ENCODE results near the gene TAOK2.

TAOK2 gene

GRCh38 chr16:30003670-30004423, 30.2 kb downstream of the TAOK2 start:
- no peak overlapping the region for H2BK5ac ChIP-seq (ENCODE audit: low read depth, low read length, poor library complexity, severe bottlenecking)
- no peak overlapping the region for H3K4me2 ChIP-seq (ENCODE audit: low read length, poor library complexity, severe bottlenecking)
- H2AFZ ChIP-seq (ENCODE audit: low read depth, low read length), result no peak overlapping the region
- no peak overlapping the region for H2BK15ac ChIP-seq (ENCODE audit: low read depth, poor library complexity, severe bottlenecking)
- H3K27me3 ChIP-seq (ENCODE audit: control insufficient read depth in 1 of 2, insufficient read depth in 1 of 2, low read length in 2 of 2), result peaks cover 0 to 17% of the 10 kb centered on the region in 2 experiments
- H3K14ac ChIP-seq (ENCODE audit: low read length in 2 of 2), result no peak overlapping the region
- no peak overlapping the region for H3K27ac ChIP-seq (ENCODE audit: low read length, poor library complexity, severe bottlenecking)
- no peak for DNase-seq
- H3K18ac ChIP-seq (ENCODE audit: low read depth in 1 of 2, low read length in 2 of 2), result no peak overlapping the region
- H3K9me3 ChIP-seq (ENCODE audit: control insufficient read depth, low read length), result no peaks in the 10 kb centered on the region
- H3K79me1 ChIP-seq (replicated peaks; ENCODE audit: low read length, poor library complexity, severe bottlenecking), result peaks cover 24% of the 10 kb centered on the region
- H4K8ac ChIP-seq (ENCODE audit: low read length), result no peak overlapping the region
- no peak overlapping the region for H3K23ac ChIP-seq (ENCODE audit: low read length in 2 of 2)
- peaks cover 33 to 72% of the 10 kb centered on the region in 2 experiments for H3K36me3 ChIP-seq (ENCODE audit: control insufficient read depth in 1 of 2, insufficient read depth in 2 of 2, low read depth in 1 of 2, low read length in 2 of 2)
- H2BK120ac ChIP-seq (ENCODE audit: low read depth, low read length), result no peak overlapping the region
- 95% methylated on average over 14 of the region's 17 CpGs for WGBS
- H2BK12ac ChIP-seq (ENCODE audit: low read length in 2 of 2), result no peak overlapping the region
- H3K4me3 ChIP-seq (ENCODE audit: insufficient read depth in 1 of 2, low read depth in 1 of 2, low read length in 2 of 2), result no peak overlapping the region
- H3K4me1 ChIP-seq (ENCODE audit: control insufficient read depth, insufficient read depth, low read depth, low read length), result peaks cover 2% of the 10 kb centered on the region
- no peak overlapping the region for H4K91ac ChIP-seq (ENCODE audit: low read length)
- no peak overlapping the region for H3K9ac ChIP-seq (ENCODE audit: low read length)
- H2AK5ac ChIP-seq (ENCODE audit: low read length, severe bottlenecking), result no peak overlapping the region
- H3K4ac ChIP-seq (ENCODE audit: low read depth in 1 of 2, low read length in 2 of 2), result no peak overlapping the region

- Histone ChIP-seq H3K18ac (ENCODE audit: low read depth in 1 of 2, low read length in 2 of 2) (no peak overlapping the region), H2AK5ac (ENCODE audit: low read length, severe bottlenecking) (no peak overlapping the region), H3K9me3 (ENCODE audit: control insufficient read depth, low read length) (no peaks in the 10 kb centered on the region), H3K36me3 (ENCODE audit: control insufficient read depth in 1 of 2, insufficient read depth in 2 of 2, low read depth in 1 of 2, low read length in 2 of 2) (peaks cover 28 to 72% of the 10 kb centered on the region in 2 experiments), H3K14ac (ENCODE audit: low read length in 2 of 2) (no peak overlapping the region), H2BK120ac (ENCODE audit: low read depth, low read length) (no peak overlapping the region), H3K4ac (ENCODE audit: low read depth in 1 of 2, low read length in 2 of 2) (no peak overlapping the region), H3K4me3 (ENCODE audit: insufficient read depth in 1 of 2, low read depth in 1 of 2, low read length in 2 of 2) (no peak overlapping the region), H3K4me1 (ENCODE audit: control insufficient read depth, insufficient read depth, low read depth, low read length) (peaks cover 2% of the 10 kb centered on the region), H2BK12ac (ENCODE audit: low read length in 2 of 2) (no peak overlapping the region), H2BK15ac (ENCODE audit: low read depth, poor library complexity, severe bottlenecking) (no peak overlapping the region), H3K4me2 (ENCODE audit: low read length, poor library complexity, severe bottlenecking) (no peak overlapping the region), H3K9ac (ENCODE audit: low read length) (no peak overlapping the region), H3K27ac (ENCODE audit: low read length, poor library complexity, severe bottlenecking) (no peak overlapping the region), H2BK5ac (ENCODE audit: low read depth, low read length, poor library complexity, severe bottlenecking) (no peak overlapping the region), H4K8ac (ENCODE audit: low read length) (no peak overlapping the region), H3K27me3 (ENCODE audit: control insufficient read depth in 1 of 2, insufficient read depth in 1 of 2, low read length in 2 of 2) (peaks cover 5 to 23% of the 10 kb centered on the region in 2 experiments), H3K79me1 (replicated peaks; ENCODE audit: low read length, poor library complexity, severe bottlenecking) (peaks cover 21% of the 10 kb centered on the region), H4K91ac (ENCODE audit: low read length) (no peak overlapping the region), H3K23ac (ENCODE audit: low read length in 2 of 2) (no peak overlapping the region), H2AFZ (ENCODE audit: low read depth, low read length) (no peak overlapping the region)
- 96% methylated on average over 19 of the region's 19 CpGs for WGBS
- no peak for DNase-seq
Observed at GRCh38 chr16:30004424-30004776, 30.7 kb downstream of the TAOK2 start.

GRCh38 chr16:30004811-30005242, 31.2 kb downstream of the TAOK2 start:
- WGBS, result 77% methylated on average over 6 of the region's 11 CpGs
- Histone ChIP-seq H3K4me3 (ENCODE audit: insufficient read depth in 1 of 2, low read depth in 1 of 2, low read length in 2 of 2) (no peak overlapping the region), H2BK120ac (ENCODE audit: low read depth, low read length) (no peak overlapping the region), H3K36me3 (ENCODE audit: control insufficient read depth in 1 of 2, insufficient read depth in 2 of 2, low read depth in 1 of 2, low read length in 2 of 2) (peaks cover 24 to 70% of the 10 kb centered on the region in 2 experiments), H3K9ac (ENCODE audit: low read length) (no peak overlapping the region), H3K4me2 (ENCODE audit: low read length, poor library complexity, severe bottlenecking) (no peak overlapping the region), H3K14ac (ENCODE audit: low read length in 2 of 2) (no peak overlapping the region), H3K9me3 (ENCODE audit: control insufficient read depth, low read length) (no peaks in the 10 kb centered on the region), H3K4ac (ENCODE audit: low read depth in 1 of 2, low read length in 2 of 2) (no peak overlapping the region), H2BK15ac (ENCODE audit: low read depth, poor library complexity, severe bottlenecking) (no peak overlapping the region), H4K91ac (ENCODE audit: low read length) (no peak overlapping the region), H3K23ac (ENCODE audit: low read length in 2 of 2) (no peak overlapping the region), H3K79me1 (replicated peaks; ENCODE audit: low read length, poor library complexity, severe bottlenecking) (peaks cover 18% of the 10 kb centered on the region), H4K8ac (ENCODE audit: low read length) (no peak overlapping the region), H2BK12ac (ENCODE audit: low read length in 2 of 2) (no peak overlapping the region), H3K18ac (ENCODE audit: low read depth in 1 of 2, low read length in 2 of 2) (no peak overlapping the region), H2BK5ac (ENCODE audit: low read depth, low read length, poor library complexity, severe bottlenecking) (no peak overlapping the region), H3K27ac (ENCODE audit: low read length, poor library complexity, severe bottlenecking) (no peak overlapping the region), H3K27me3 (ENCODE audit: control insufficient read depth in 1 of 2, insufficient read depth in 1 of 2, low read length in 2 of 2) (peaks cover 10 to 27% of the 10 kb centered on the region in 2 experiments), H2AK5ac (ENCODE audit: low read length, severe bottlenecking) (no peak overlapping the region), H2AFZ (ENCODE audit: low read depth, low read length) (no peak overlapping the region), H3K4me1 (ENCODE audit: control insufficient read depth, insufficient read depth, low read depth, low read length) (peaks cover 2% of the 10 kb centered on the region)
- no peak for DNase-seq

DNA sequence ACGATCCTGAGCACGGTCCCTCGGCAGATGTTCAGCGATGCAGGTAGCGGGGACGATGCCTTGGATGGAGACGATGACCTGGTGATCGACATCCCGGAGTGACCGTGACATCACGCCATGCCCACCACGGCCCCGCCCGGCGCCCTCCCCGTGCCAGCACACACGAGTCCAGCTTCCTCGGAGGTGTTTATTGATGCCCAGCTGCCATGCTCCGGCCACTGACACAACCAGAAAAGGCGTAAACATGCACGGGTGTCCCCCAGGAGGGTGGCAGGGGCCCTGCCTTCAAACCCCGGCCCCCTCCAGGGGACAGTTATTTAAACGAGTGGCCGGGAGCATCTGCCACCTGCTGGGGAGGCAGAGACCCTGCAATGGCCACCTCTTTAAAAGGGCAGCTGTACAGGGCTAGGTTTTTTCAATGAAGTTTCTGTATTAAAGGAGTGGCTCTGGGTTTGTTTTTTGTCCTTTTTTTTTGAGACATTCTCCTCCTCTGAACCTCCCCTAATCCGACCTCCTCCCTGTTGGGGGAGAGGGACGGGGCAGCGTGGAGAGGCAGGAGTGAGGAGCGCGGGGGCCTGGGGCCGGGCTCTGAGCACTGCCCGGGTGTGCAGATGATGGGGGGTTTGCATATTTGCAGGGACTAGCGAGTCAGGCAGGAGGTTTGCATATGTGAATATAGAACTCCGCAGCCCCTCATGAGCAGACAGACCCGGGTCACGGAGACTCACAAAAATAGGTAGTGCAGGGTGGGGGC, 31.9 kb downstream of the TAOK2 start:
- WGBS, result 83% methylated on average over 33 of the region's 35 CpGs
- H2BK120ac ChIP-seq (ENCODE audit: low read depth, low read length), result no peak overlapping the region
- DNase-seq, result peak; percentile 49
- peaks cover 7% of the 10 kb centered on the region for H3K4me1 ChIP-seq (ENCODE audit: control insufficient read depth, insufficient read depth, low read depth, low read length)
- no peak overlapping the region for H3K27ac ChIP-seq (ENCODE audit: low read length, poor library complexity, severe bottlenecking)
- no peak overlapping the region for H3K4me3 ChIP-seq (ENCODE audit: insufficient read depth in 1 of 2, low read depth in 1 of 2, low read length in 2 of 2)
- H3K4ac ChIP-seq (ENCODE audit: low read depth in 1 of 2, low read length in 2 of 2), result no peak overlapping the region
- H4K91ac ChIP-seq (ENCODE audit: low read length), result no peak overlapping the region
- no peak overlapping the region for H2AK5ac ChIP-seq (ENCODE audit: low read length, severe bottlenecking)
- H3K14ac ChIP-seq (ENCODE audit: low read length in 2 of 2), result no peak overlapping the region
- H2BK5ac ChIP-seq (ENCODE audit: low read depth, low read length, poor library complexity, severe bottlenecking), result no peak overlapping the region
- no peak overlapping the region for H4K8ac ChIP-seq (ENCODE audit: low read length)
- no peak overlapping the region for H3K23ac ChIP-seq (ENCODE audit: low read length in 2 of 2)
- H2AFZ ChIP-seq (ENCODE audit: low read depth, low read length), result no peak overlapping the region
- H2BK12ac ChIP-seq (ENCODE audit: low read length in 2 of 2), result no peak overlapping the region
- no peak overlapping the region for H2BK15ac ChIP-seq (ENCODE audit: low read depth, poor library complexity, severe bottlenecking)
- H3K4me2 ChIP-seq (ENCODE audit: low read length, poor library complexity, severe bottlenecking), result no peak overlapping the region
- H3K9me3 ChIP-seq (ENCODE audit: control insufficient read depth, low read length), result no peaks in the 10 kb centered on the region
- peaks cover 20 to 63% of the 10 kb centered on the region in 2 experiments for H3K36me3 ChIP-seq (ENCODE audit: control insufficient read depth in 1 of 2, insufficient read depth in 2 of 2, low read depth in 1 of 2, low read length in 2 of 2)
- H3K79me1 ChIP-seq (replicated peaks; ENCODE audit: low read length, poor library complexity, severe bottlenecking), result peaks cover 12% of the 10 kb centered on the region
- no peak overlapping the region for H3K18ac ChIP-seq (ENCODE audit: low read depth in 1 of 2, low read length in 2 of 2)
- peaks cover 17 to 34% of the 10 kb centered on the region in 2 experiments for H3K27me3 ChIP-seq (ENCODE audit: control insufficient read depth in 1 of 2, insufficient read depth in 1 of 2, low read length in 2 of 2)
- H3K9ac ChIP-seq (ENCODE audit: low read length), result no peak overlapping the region
